GM19438 (cell line): ENCODE results near the gene GMCL2.

ENCODE experiments used
- ATAC-seq: cut with Tn5 transposase; IDR thresholded peaks from one replicate; pipeline ENCODE4 v1.9.1; 2021; ENCODE audit warnings: low read depth; ENCODE audit not compliant: unreplicated experiment

GMCL2 gene

DNA sequence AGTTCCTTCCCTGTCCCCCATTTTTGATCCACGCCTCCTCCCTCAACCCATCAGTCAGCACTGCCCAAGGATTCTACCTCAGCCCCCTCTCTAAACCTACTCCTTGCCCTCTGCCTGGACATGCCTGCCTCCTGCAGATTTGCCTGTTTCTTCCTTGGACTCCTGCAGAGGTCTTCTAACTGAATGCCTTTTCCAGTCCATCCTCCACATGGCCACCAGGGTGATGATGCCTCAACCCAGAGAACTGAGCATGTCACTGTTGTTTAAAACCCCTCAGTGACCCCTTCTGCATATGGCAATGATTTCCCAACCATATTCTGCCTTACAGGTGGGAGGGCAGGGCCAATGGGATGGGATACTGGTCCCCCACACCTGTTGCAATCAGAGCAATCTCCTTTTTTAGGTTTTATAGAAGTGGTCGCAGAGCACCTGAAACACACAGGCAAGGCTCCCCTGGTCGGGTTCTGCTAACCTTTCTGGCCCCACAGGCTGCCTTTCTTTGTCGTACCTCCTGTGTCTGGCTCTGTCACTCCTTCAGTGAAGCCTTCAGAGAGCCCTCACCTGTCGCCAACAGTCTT lies 36.1 kb upstream of the GMCL2 start:
- ATAC-seq: no peak

- no peak for ATAC-seq
Measured at GRCh38 chr5:178222292-178222691, 35.1 kb upstream of the GMCL2 start.

GRCh38 chr5:178221853-178222252 lies 34.7 kb upstream of the GMCL2 start:
- ATAC-seq: no peak

- ATAC-seq: no peak
Measured at GRCh38 chr5:178221282-178221681, 34.1 kb upstream of the GMCL2 start.

- ATAC-seq: no peak
Measured at GRCh38 chr5:178218827-178219226, 31.7 kb upstream of the GMCL2 start.

DNA sequence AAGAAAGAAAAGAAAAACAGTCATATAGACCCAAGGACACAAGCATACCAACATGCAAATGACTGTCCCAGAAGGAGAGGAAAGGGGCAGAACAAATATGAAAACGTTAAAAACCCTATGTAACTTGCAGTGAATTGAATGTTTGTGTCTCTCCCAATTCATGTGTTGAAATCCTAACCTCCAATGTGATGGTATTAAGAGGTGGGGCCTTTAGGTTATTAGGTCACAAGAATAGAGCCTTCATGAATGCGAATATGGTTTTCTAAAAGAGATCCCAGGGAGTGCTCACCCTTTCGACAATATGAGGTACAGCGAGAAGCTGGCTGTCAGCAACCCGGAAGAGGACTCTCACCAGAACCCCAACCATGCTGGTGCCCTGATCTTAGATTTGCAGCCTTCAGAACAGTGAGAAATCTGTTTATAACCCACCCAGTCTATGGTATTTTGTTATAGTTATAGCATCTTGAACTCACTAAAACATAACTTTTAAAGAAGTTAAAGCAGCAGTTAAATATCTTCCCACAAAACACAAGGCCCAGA lies 31.1 kb upstream of the GMCL2 start:
- ATAC-seq: no peak

GRCh38 chr5:178216779-178217178 lies 29.6 kb upstream of the GMCL2 start:
- no peak for ATAC-seq

GRCh38 chr5:178216088-178216534 lies 28.9 kb upstream of the GMCL2 start:
- no peak for ATAC-seq

DNA sequence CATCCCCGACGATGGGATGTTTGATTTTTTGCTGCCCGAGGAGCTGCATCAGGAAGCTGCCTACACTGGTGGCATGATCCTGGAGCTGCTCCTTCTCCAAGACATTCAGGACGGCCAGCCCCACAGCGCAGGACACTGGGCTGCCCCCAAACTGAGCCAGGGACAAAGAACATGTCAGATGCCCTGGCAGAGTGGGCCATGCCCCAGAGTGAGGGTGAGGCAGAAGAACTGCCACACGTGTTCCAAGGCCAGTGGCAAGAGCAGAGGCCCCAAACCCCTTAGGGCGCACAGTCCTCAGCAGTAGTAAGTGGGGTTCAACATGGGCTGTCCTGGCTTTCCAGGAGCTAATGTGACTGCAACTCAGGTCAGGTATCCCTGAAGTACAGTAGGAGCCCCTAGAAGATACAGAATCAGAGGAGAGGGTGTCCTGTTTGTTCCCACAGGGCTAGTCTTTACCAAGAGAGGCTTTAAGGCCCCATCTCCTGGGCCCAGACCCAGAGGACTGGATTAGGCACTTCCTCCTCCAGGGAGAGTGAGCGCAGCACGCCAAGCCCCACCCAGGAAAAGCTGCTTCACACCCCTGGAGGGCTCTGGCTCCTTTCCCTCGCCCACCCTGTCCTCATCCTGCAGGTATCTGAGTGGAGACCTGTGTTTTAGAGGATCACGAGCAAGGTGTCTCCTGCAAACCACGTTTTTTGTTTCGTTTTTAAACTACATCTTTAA lies 28.3 kb upstream of the GMCL2 start:
- ATAC-seq: no peak

GRCh38 chr5:178214160-178214803 lies 27.1 kb upstream of the GMCL2 start:
- no peak for ATAC-seq

DNA sequence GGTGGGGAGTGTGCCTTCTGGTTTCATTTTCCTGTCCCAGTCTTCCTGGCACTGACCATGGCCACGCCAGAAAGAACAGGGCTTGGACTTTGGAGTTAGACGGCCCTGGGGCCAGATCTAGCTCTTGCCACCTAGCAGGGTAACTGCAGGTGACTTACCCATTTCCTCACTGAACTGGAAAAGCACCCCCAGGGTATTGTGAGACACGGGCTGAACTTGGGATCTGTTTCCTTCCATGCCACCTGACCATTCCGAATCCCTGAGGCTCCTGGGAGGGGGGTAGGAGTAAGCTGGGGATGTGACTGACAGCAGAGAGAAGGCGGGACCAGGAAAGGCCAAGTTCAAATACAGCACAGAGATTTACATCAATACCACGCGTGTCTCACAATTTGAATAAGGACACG lies 26.6 kb upstream of the GMCL2 start:
- ATAC-seq: no peak

DNA sequence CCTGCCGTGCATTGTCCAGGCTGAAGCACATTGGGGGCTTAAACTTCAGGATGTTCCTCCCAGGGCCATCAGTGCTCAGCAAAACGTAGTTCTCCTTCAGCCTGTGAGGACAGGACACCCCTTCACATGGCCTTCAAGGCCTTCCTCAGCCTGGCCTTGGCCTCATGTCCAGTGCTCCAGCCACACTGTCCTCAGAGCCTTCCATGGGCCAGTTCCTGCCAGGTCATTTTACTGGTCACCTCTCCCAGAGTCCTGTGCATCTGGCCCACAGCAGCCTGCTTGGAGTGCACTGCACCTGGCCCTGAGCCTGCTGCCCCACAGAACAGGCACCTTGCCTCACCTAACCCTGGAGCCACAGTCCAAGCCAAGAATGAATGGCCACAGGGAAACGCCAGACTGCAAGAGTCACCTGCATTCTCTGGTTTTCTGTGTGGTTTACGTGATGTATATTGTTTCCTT lies 25.9 kb upstream of the GMCL2 start:
- no peak for ATAC-seq

GRCh38 chr5:178212241-178213002 lies 25.3 kb upstream of the GMCL2 start:
- ATAC-seq: no peak

DNA sequence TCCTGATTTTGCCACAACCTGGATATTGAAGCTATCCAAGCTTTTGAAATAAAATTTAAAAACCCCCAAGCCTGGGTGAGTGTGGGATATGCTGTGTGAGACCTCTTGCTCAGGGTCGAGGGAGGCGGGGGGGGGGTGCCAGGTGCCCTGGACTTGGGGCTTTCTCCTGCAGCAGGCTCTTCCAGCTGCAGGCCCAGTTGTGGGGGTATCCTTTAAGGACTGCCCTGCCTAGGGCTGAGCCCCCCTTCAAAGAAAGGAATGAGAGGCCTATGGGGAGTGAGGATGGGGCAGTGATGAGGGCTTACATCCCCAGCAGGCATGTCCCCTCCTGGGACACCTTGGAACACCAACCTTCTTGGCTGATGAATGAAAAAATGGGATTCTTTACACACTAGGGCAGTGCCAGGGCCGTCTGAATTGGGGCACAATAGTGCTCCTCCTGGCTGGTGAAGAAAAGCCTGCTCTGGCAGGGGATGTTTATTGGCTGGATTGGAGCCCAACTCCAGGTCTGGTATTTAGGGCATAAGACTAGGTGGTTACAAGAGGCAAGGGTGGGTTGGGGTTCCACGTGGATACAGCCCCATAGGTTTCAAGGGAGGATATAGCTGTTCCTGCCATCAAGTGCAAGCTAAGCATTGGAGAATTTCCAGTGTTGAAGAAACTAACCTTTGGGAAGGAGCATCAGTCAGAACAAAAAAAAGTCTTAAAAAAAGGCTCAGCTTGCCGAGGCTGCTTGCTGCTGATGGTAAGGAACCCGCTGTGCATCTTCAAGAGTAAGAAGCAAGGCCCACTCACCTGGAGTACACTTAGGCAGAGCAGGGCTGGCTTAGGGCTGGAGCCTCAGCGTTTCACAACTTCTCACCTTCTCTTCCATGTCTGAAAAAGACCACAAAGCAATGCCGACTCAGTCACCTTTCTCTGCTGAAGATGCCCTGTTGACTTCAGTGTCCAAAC lies 24.2 kb upstream of the GMCL2 start:
- no peak for ATAC-seq

- ATAC-seq: no peak
Measured at GRCh38 chr5:178210686-178211085, 23.5 kb upstream of the GMCL2 start.

- no peak for ATAC-seq
Measured at GRCh38 chr5:178210073-178210535, 22.9 kb upstream of the GMCL2 start.

DNA sequence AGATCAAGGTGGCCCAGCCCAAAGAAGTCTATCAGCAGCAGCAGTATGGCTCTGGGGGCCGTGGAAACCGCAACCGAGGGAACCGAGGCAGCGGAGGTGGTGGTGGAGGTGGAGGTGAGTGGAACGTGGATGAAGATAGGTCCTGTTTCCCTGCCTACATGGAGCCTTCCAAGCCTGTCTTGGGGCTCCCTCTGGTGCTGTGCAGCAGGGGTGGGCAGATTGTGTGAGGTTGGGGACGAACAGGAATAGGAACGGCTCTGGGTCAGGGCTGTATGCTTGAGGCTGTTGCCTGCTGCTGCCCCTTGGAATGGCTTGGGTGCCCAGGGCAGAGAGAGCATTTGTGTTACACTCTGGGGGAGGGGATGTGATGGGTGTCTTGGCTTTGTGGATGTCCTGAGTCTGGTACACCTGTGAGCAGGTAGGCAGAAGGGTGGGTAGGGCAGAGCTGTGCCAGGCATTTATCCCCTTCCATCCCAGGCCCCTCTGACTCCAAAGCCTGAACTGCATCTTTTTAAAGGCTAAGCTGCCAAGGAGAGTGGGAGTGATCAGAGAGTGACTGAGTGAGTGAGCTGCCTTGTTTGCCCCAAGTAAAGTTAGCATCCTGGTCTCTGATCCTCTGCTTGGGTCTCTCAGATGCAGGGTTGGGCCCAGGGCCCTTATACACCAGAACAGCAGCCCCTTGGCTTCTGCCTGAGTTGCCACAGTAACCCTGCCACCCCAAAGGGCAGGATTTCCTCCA lies 22.3 kb upstream of the GMCL2 start:
- ATAC-seq: no peak

GRCh38 chr5:178208540-178209227 lies 21.5 kb upstream of the GMCL2 start:
- ATAC-seq: no peak
